A549 treated with Mapracorat at 1 μM for 4 hours (cell line): Measurements from ENCODE around the gene CACFD1. TPM values are rescaled to one million over a fixed set of nuclear protein-coding genes. Genes with fewer than 3 reads are reported as not detected.

ENCODE experiments used
- total RNA-seq: library from RNA; stranded (reverse); fragments of 200-300 nt; extraction: Qiagen RNA extraction; gene quantifications from 5 replicates; pipeline ENCODE4 v1.2.3, GENCODE V29; 2022

CACFD1 gene
- 3.4 to 4.9 TPM (median 4.8 TPM) in 5 replicates for total RNA-seq

GRCh38 chr9:133459476-133460404 lies at the start of gene CACFD1:
CACFD1 (plus strand) TSS chr9:133459978; CDS start chr9:133460067, 89 bp downstream.

GRCh38 chr9:133417541-133418461 lies 42.0 kb upstream of the CACFD1 start, which contains the start of gene REXO4:
REXO4 (minus strand) TSS chr9:133418010; CDS start chr9:133417844, 166 bp downstream.

GRCh38 chr9:133421615-133422542 lies 37.9 kb upstream of the CACFD1 start, which contains the start of gene ADAMTS13:
ADAMTS13 (plus strand) TSS chr9:133422367; CDS start chr9:133422444, 77 bp downstream.

GRCh38 chr9:133478851-133479711 lies 19.3 kb downstream of the CACFD1 start, which contains the start of gene SLC2A6:
SLC2A6 (minus strand) TSS chr9:133479099; CDS start chr9:133479059, 40 bp downstream.

Other genes with a start within 250 kb of the CACFD1 start
- gene ABO, start 184.8 kb upstream of the CACFD1 start, total RNA-seq = not detected in 5 replicates
- 19.3 to 31.1 TPM (median 26.5 TPM) in 5 replicates for gene SURF6, start 123.8 kb upstream of the CACFD1 start, total RNA-seq
- 20.7 to 33.2 TPM (median 30.3 TPM) in 5 replicates for gene MED22, start 111.8 kb upstream of the CACFD1 start, total RNA-seq
- gene RPL7A, start 111.8 kb upstream of the CACFD1 start, total RNA-seq = 3,324 to 3,521 TPM (median 3,436 TPM) in 5 replicates
- 37.5 to 46.5 TPM (median 44.6 TPM) in 5 replicates for gene SURF1, start 103.5 kb upstream of the CACFD1 start, total RNA-seq
- gene SURF2, start 103.4 kb upstream of the CACFD1 start, total RNA-seq = 41.3 to 54.5 TPM (median 43.0 TPM) in 5 replicates
- gene SURF4, start 83.9 kb upstream of the CACFD1 start, total RNA-seq = 176 to 200 TPM (median 199 TPM) in 5 replicates
- gene STKLD1, start 83.6 kb upstream of the CACFD1 start, total RNA-seq = 0.90 to 1.7 TPM (median 1.1 TPM) in 5 replicates
- 29.6 to 38.4 TPM (median 33.0 TPM) in 5 replicates for gene REXO4, start 42.0 kb upstream of the CACFD1 start, total RNA-seq
- gene ADAMTS13, start 37.6 kb upstream of the CACFD1 start, total RNA-seq = 0.42 to 0.64 TPM (median 0.49 TPM) in 5 replicates
- gene SLC2A6, start 19.1 kb downstream of the CACFD1 start, total RNA-seq = 13.2 to 22.2 TPM (median 21.4 TPM) in 5 replicates
- not detected in 5 replicates for gene MYMK, start 65.0 kb downstream of the CACFD1 start, total RNA-seq
- gene ADAMTSL2, start 74.7 kb downstream of the CACFD1 start, total RNA-seq = not detected in 5 replicates
- not detected in 5 replicates for gene FAM163B, start 149.4 kb downstream of the CACFD1 start, total RNA-seq
- not detected in 5 replicates for gene DBH, start 176.4 kb downstream of the CACFD1 start, total RNA-seq